ENCODE measurements around the gene SMIM1. TPM values are rescaled to one million over a fixed set of nuclear protein-coding genes. Genes with fewer than 3 reads are reported as not detected.
A peak's percentile ranks its signal among the peaks of the same experiment; 100 is the strongest.

The SMIM1 gene
- polyA plus RNA-seq, 3 donors: 1.1 to 2.7 (median 1.4) TPM

DNA sequence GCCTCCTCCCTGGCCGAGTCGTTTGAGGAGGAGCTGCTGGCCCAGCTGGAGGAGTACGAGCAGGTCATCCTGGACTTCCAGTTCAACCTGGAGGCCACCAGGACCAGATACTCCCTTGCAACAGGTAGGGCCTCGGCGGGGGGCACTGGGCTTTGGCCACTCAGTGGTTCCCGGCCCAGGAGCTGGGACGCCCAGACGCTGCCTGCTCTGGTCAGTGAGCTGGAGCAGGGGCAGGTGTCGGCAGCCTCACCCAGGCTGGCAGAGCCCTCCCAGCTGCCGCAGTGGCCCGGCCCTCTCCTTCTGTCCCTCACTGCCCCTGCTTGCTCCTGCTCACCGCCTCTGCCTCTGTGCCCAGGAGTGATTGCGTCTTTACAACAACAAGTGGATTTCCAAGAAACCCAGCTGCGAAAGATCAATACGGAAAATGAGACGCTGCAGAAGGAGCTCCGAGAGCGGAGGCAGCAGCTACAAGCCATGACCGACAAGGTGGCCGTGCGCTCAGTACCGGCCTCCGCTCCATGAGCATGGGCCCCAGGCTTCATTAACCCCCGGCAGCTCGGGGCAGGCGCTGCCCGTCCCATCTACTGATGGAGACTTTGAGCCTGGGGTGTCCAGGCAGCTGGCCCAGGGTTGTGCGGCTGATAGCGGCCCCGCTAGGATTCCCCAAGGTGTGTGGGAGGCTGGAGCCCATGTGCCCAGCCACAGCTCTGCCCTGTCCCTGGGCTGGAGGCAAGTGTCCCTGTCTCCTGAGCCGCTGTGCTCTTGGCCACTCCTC is 9.0 kb upstream of the SMIM1 start:
- Mint-ChIP-seq H3K36me3 (no peaks in the 10 kb centered on the region), H3K27me3 (ENCODE audit: low read depth in 3 of 3) (peaks cover 4 to 17% (median 4%) of the 10 kb centered on the region in 3 donors), H3K4me3 (no peak overlapping the region), H3K9me3 (peaks cover 0 to 11% (median 4%) of the 10 kb centered on the region in 7 donors), H3K4me1 (no peaks in the 10 kb centered on the region), H3K27ac (peak overlapping the region in 1 of 7 donors; percentile 42)
- H3K4me3 ChIP-seq (replicated peaks in 1 of 3; ENCODE audit: low read depth in 2 of 3, low read length in 3 of 3): no peak overlapping the region
- H3K27me3 ChIP-seq (ENCODE audit: control insufficient read depth in 2 of 2, insufficient read depth in 2 of 2, low read length in 2 of 2): peaks cover 0 to 7% of the 10 kb centered on the region in 2 donors
- intact Hi-C loops (cut with micrococcal nuclease): no loop called here
- no peaks in the 10 kb centered on the region for H3K36me3 ChIP-seq (replicated peaks in 1 of 2; ENCODE audit: control insufficient read depth in 1 of 2, insufficient read depth in 2 of 2, low read length in 2 of 2)
- no peak overlapping the region for H3K9ac ChIP-seq (ENCODE audit: insufficient read depth, low read length, poor library complexity, severe bottlenecking)
- no peak overlapping the region for H3K4me2 ChIP-seq (replicated peaks; ENCODE audit: extremely low read depth, low read length, poor library complexity, severe bottlenecking)
- H3K4me1 ChIP-seq (ENCODE audit: control insufficient read depth in 1 of 2, insufficient read depth in 2 of 2, low read length in 2 of 2): no peaks in the 10 kb centered on the region
- H2AFZ ChIP-seq (ENCODE audit: insufficient read depth, low read depth, low read length, poor library complexity, severe bottlenecking): no peak overlapping the region
- no peaks in the 10 kb centered on the region for H3K79me2 ChIP-seq (ENCODE audit: insufficient read depth, low read length)
- TF ChIP-seq, protein P1, sequence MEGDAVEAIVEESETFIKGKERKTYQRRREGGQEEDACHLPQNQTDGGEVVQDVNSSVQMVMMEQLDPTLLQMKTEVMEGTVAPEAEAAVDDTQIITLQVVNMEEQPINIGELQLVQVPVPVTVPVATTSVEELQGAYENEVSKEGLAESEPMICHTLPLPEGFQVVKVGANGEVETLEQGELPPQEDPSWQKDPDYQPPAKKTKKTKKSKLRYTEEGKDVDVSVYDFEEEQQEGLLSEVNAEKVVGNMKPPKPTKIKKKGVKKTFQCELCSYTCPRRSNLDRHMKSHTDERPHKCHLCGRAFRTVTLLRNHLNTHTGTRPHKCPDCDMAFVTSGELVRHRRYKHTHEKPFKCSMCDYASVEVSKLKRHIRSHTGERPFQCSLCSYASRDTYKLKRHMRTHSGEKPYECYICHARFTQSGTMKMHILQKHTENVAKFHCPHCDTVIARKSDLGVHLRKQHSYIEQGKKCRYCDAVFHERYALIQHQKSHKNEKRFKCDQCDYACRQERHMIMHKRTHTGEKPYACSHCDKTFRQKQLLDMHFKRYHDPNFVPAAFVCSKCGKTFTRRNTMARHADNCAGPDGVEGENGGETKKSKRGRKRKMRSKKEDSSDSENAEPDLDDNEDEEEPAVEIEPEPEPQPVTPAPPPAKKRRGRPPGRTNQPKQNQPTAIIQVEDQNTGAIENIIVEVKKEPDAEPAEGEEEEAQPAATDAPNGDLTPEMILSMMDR (IDR thresholded peaks at IDR 0.05): no peak
- 96% methylated on average over 26 of the region's 31 CpGs for WGBS (ENCODE audit: insufficient coverage)
- DNase-seq: no peak
- no peak overlapping the region for H3K27ac ChIP-seq (ENCODE audit: low read depth in 1 of 2, low read length in 2 of 2)
- H3K9me3 ChIP-seq (replicated peaks in 1 of 2; ENCODE audit: control insufficient read depth in 1 of 2, insufficient read depth in 1 of 2, low read length in 2 of 2): no peaks in the 10 kb centered on the region
- no peaks in the 10 kb centered on the region for H4K20me1 ChIP-seq (ENCODE audit: insufficient read depth, low read length)

DNA sequence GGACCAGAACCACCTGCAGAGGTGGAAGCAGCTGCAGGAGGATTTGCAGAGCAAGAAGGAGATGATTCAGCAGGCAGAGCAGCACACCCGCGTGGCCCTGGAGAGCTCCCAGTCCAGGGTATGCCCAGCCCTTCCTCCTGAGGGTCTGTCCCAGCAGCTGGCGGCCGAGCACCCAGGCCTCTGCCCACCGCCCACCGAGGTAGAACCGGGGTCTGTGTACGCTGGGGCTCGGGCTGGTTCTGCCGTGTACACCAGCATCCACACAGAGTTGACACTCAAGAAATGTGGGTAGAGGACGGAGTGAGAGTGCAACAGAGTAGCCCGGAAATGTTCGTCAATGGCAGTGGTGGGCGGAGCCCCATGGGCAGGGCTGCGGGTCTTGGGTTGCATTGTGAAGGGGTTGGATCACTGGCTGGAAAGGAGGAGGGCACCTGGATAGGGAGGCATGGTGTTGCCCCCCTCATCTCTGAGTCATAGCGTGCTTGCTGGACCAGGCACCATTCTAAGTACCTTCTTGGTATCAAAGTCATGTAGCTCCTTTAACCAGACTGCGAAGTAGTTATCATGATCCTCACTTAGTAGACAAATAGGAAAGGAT is 5.1 kb upstream of the SMIM1 start:
- Mint-ChIP-seq H3K9me3 (peaks cover 0 to 3% (median 0%) of the 10 kb centered on the region in 7 donors), H3K4me3 (no peak overlapping the region), H3K4me1 (peaks cover 4% of the 10 kb centered on the region), H3K27ac (peak overlapping the region in 1 of 7 donors; percentile 20), H3K27me3 (ENCODE audit: low read depth in 3 of 3) (peaks cover 17 to 26% (median 17%) of the 10 kb centered on the region in 3 donors), H3K36me3 (no peaks in the 10 kb centered on the region)
- no peak overlapping the region for H3K9ac ChIP-seq (ENCODE audit: insufficient read depth, low read length, poor library complexity, severe bottlenecking)
- H3K4me3 ChIP-seq (replicated peaks in 1 of 3; ENCODE audit: low read depth in 2 of 3, low read length in 3 of 3): no peak overlapping the region
- H3K27ac ChIP-seq (ENCODE audit: low read depth in 1 of 2, low read length in 2 of 2): no peak overlapping the region
- peaks cover 3 to 8% of the 10 kb centered on the region in 2 donors for H3K4me1 ChIP-seq (ENCODE audit: control insufficient read depth in 1 of 2, insufficient read depth in 2 of 2, low read length in 2 of 2)
- 90% methylated on average over 13 of the region's 17 CpGs for WGBS (ENCODE audit: insufficient coverage)
- H3K27me3 ChIP-seq (ENCODE audit: control insufficient read depth in 2 of 2, insufficient read depth in 2 of 2, low read length in 2 of 2): peaks cover 0 to 17% of the 10 kb centered on the region in 2 donors
- no peak for DNase-seq
- H3K9me3 ChIP-seq (replicated peaks in 1 of 2; ENCODE audit: control insufficient read depth in 1 of 2, insufficient read depth in 1 of 2, low read length in 2 of 2): no peaks in the 10 kb centered on the region
- H3K79me2 ChIP-seq (ENCODE audit: insufficient read depth, low read length): no peaks in the 10 kb centered on the region
- H4K20me1 ChIP-seq (ENCODE audit: insufficient read depth, low read length): no peaks in the 10 kb centered on the region
- no peaks in the 10 kb centered on the region for H3K36me3 ChIP-seq (replicated peaks in 1 of 2; ENCODE audit: control insufficient read depth in 1 of 2, insufficient read depth in 2 of 2, low read length in 2 of 2)
- no peak overlapping the region for H2AFZ ChIP-seq (ENCODE audit: insufficient read depth, low read depth, low read length, poor library complexity, severe bottlenecking)
- TF ChIP-seq, protein P1 (IDR thresholded peaks at IDR 0.05): no peak
- no peak overlapping the region for H3K4me2 ChIP-seq (replicated peaks; ENCODE audit: extremely low read depth, low read length, poor library complexity, severe bottlenecking)
- intact Hi-C loops (cut with micrococcal nuclease): no loop called here
